Measurements from ENCODE around the gene SPPL2C. TPM values are rescaled to one million over a fixed set of nuclear protein-coding genes. Genes with fewer than 3 reads are reported as not detected.

The SPPL2C gene
- total and polyA plus RNA-seq, 2 of the 8 experiments (the other 6 are each of a cell fraction or from before 2014, with no cell fraction given), result not detected

- Histone ChIP-seq H3K4me1 (replicated peaks in 1 of 4; ENCODE audit: control insufficient read depth in 3 of 4, insufficient read depth in 4 of 4, low read length in 3 of 4) (peaks cover 0 to 2% (median 0%) of the 10 kb centered on the region in 4 experiments; a peak in 1 of 7 replicates), H3K23ac (ENCODE audit: insufficient read length) (no peak overlapping the region), H3K9me3 (ENCODE audit: insufficient read depth in 2 of 2, low read depth in 1 of 2, low read length in 1 of 2) (no peaks in the 10 kb centered on the region), H2BK120ac (replicated peaks; ENCODE audit: low read depth, low read length) (no peak overlapping the region), H3K9ac (replicated peaks in 1 of 4; ENCODE audit: extremely low read depth in 1 of 4, low read depth in 3 of 4, low read length in 3 of 4) (no peak overlapping the region; a peak in 1 of 7 replicates), H3K56ac (replicated peaks; ENCODE audit: insufficient read length, low read depth, low read length) (no peak overlapping the region), H4K20me1 (replicated peaks in 1 of 2; ENCODE audit: control insufficient read depth in 1 of 2, insufficient read depth in 2 of 2, low read length in 2 of 2) (peaks cover 0 to 2% of the 10 kb centered on the region in 2 experiments), H3K36me3 (ENCODE audit: control insufficient read depth in 2 of 4, insufficient read depth in 4 of 4, low read length in 3 of 4) (no peaks in the 10 kb centered on the region), H3K4ac (replicated peaks; ENCODE audit: insufficient read length, low read depth, low read length) (no peak overlapping the region), H4K8ac (ENCODE audit: extremely low read depth, insufficient read depth, low read length) (no peak overlapping the region; the same call in 1 of the 2 replicates), H3K18ac (ENCODE audit: extremely low read depth, low read length) (no peak overlapping the region), H2BK5ac (ENCODE audit: low read depth, low read length) (no peak overlapping the region), H3K4me3 (ENCODE audit: extremely low read depth in 1 of 4, insufficient read depth in 2 of 4, low read depth in 3 of 4, low read length in 4 of 4) (no peak overlapping the region), H2BK20ac (ENCODE audit: low read length) (no peak overlapping the region), H4K91ac (replicated peaks; ENCODE audit: insufficient read length, low read length) (no peak overlapping the region), H3K14ac (ENCODE audit: insufficient read length) (no peak overlapping the region), H3K27ac (ENCODE audit: low read depth, low read length) (no peak overlapping the region), H3K79me2 (ENCODE audit: control insufficient read depth in 1 of 2, insufficient read depth in 2 of 2, low read length in 2 of 2) (no peaks in the 10 kb centered on the region), H3K23me2 (ENCODE audit: low read depth, low read length) (no peaks in the 10 kb centered on the region), H2BK12ac (ENCODE audit: low read depth, low read length) (no peak overlapping the region), H3K27me3 (replicated peaks in 1 of 4; ENCODE audit: control insufficient read depth in 3 of 4, extremely low read depth in 1 of 4, insufficient read depth in 3 of 4, low read length in 3 of 4) (no peaks in the 10 kb centered on the region; a peak in 1 of 7 replicates), H3K79me1 (ENCODE audit: low read depth, low read length) (no peaks in the 10 kb centered on the region), H2AK5ac (ENCODE audit: low read depth, low read length) (no peak overlapping the region), H4K5ac (ENCODE audit: insufficient read length, low read depth, low read length) (no peak overlapping the region), H2AFZ (ENCODE audit: low read length) (no peak overlapping the region), H3K4me2 (ENCODE audit: insufficient read depth in 1 of 2, low read depth in 2 of 2, low read length in 2 of 2) (no peak overlapping the region), H2BK15ac (ENCODE audit: low read length) (no peak overlapping the region)
- DNase-seq (ENCODE audit: low read depth in 1 of 2, low spot score in 2 of 2), result no peak
- ChIA-PET CTCF (ENCODE audit: partially characterized antibody) (interaction anchor here (0.6 to 11.3 kb wide), 9 partner anchors 8 to 188 kb away, joined by 3 to 69 read pairs (median 11); partner anchors contain the start of gene CRHR1), POLR2A (ENCODE audit: partially characterized antibody) (no interaction called here)
- 94% methylated on average over 14 of the region's 15 CpGs; no CpG with 5 or more reads in 1 of the 2 experiments for WGBS, 2 experiments (ENCODE audit: extremely low coverage in 1 of 2, insufficient coverage in 1 of 2, insufficient read length in 1 of 2, insufficient replicate concordance in 2 of 2, low coverage in 1 of 2, low lambda C conversion rate in 2 of 2, missing lambda C conversion rate in 1 of 2)
- no peak for FAIRE-seq
- no peak for TF ChIP-seq POU5F1 (IDR thresholded peaks at IDR 0.05; ENCODE audit: low read depth, low read length)
- TF ChIP-seq RAD21 (IDR thresholded peaks at IDR 0.05 in 1 of 2, conservative IDR thresholded peaks at IDR 0.05 in 1 of 2; ENCODE audit: low read depth in 2 of 2, low read length in 2 of 2), result peak in 1 of 2 experiments; percentile 22; a peak in 1 of 4 replicates
These were observed 16.0 kb upstream of the SPPL2C start for GRCh38 chr17:45828582-45829133.

All from H1 (cell line).